ENCODE measurements around the gene LRRN4CL.

LRRN4CL gene

DNA sequence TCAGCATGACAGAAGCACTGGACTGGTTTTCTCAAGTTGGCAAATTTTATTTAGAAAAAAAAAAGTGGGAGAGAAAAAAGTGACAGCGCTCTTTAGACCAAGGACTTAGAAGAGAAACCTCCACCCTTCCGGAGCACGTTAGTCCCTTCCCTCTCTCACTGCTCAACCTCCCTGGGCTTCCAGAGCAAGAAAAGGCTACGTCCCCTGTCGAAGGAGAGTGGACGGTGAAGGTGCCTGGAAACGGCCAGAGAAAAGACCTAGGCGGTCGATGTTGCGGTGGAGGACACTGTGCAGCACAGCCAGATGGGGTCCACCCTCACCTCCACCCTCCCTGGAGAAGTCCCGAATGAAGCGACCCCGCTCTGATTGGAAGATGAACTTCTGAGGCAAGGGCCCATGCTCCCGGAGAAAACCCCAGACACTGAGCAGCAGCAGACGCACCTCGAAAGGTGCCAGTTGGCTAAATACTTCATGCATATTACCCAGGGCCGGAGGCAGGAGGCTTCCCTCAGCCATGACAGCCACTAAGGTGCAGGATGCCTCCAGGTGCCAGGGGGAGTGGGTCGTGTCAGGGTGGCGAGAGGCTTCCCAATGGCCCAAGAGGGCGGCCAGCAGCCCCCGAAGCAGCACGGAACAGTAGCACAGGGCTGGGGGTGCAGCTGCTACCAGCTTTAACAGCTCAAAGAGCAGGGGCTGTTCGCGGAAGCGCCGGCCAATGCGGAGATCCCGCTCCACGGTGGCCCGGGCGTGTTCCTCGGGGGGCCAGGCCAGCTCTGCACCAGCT lies 42.3 kb downstream of the LRRN4CL start:
- no peak for DNase-seq (ENCODE audit: low read depth)

DNA sequence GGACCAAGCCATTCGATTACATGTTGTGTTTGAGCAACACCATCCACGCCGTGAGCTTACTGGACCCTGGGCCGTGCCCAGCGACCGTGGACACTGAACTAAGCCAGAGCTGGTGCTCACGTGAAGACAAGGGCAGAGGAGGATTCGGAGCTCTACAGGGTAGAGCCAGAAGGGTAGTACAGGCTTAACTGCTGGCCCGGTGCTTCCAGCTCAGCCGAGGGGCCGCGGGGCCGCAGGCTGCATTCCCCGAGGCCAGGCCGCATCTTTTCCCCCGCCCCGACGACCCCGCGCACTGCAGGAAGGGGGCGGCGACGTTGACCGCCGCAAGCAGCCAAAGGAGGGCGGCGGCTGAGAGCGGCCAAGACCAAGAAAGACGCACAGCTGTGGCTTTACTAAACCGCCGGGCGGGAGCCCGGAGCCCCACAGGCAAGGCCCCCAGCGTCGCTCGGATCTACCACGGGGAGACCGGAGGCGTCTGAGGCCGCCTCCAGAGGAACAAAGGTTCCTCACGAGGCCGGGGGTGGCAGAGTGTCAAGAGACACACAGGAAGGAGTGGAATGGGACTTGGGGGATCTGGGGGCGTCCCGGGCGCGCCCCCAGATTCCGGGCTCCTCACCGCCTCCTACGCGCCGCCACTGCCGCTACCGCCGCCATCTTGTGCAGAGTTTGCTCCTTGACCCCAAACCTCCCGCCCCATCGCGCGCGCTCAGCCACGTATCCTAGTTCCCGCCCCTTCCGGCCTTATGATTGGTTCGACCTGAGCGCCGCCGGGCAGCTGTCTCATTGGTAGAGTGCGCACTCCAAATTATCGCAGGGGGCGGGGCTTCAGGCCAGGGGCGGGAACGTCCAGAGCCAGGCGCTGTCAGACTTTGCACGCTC lies 43.1 kb downstream of the LRRN4CL start, which contains the start of gene GANAB:
Gene GANAB, minus strand, starts transcription at position 668 of the 879 bp plus-strand sequence. Its CDS starts 14 bp downstream, at position 654.
- DNase-seq (ENCODE audit: low read depth), result peak; percentile 98

DNA sequence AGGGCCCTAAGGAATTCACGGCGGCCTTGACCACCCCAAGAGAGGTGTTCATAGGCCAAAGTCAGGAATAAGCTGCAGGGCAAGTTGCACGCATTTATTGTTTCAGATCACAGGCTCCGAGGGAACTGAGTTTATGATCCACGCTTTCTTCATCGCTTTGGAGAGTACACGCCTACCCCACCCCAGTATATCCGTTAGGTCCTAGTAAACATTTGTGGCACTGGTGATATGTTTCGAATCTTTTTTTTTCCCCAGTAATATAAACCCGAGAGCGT lies 43.7 kb downstream of the LRRN4CL start:
- no peak for DNase-seq (ENCODE audit: low read depth)

DNA sequence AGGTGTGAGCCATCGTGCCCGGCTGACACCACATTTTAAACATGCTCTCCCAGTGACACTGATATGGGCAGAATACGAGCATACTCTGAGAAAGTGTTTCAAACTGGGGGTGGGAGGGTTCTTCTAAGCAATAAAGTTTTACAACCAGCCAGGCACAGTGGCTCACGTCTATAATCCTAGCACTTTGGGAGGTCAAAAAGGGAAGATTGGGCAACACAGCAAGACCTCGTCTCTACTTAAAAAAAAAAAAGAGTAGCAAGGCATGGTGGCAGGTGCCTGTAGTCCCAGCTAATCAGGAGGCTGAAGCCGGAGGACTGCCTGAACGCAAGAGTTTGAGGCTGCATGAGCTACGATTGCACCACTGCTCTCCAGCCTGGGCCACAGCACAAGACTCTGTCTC lies 45.1 kb downstream of the LRRN4CL start:
- DNase-seq (ENCODE audit: low read depth), result no peak
